Sigmoid colon (tissue), 4 donors: ENCODE data around the gene NEO1.

Experiments used
- CTCF ChIP-seq, 4 experiments: fragments of 450-650 bp in 3 of 4; fragments of 200-600 bp in 1 of 4; IDR thresholded peaks; one replicate each; pipeline ENCODE4 v1.5.1; 2016 to 2019; ENCODE audit warnings: antibody characterized with exemption in 4 of 4, mild to moderate bottlenecking in 3 of 4, moderate library complexity in 2 of 4
- EP300 ChIP-seq, 4 donors: sonication (generic); formaldehyde crosslinking; IDR thresholded peaks; one replicate each; pipeline ENCODE4 v1.6.1; 2017; ENCODE audit warnings: antibody characterized with exemption in 4 of 4
- POLR2A ChIP-seq, 2 donors: fragments of 450-650 bp; IDR thresholded peaks; one replicate each; pipeline ENCODE4 v1.6.1; 2016; ENCODE audit warnings: antibody characterized with exemption in 2 of 2, mild to moderate bottlenecking in 2 of 2, moderate library complexity in 2 of 2
- POLR2AphosphoS5 ChIP-seq, 4 donors: sonication (generic); formaldehyde crosslinking; IDR thresholded peaks; one replicate each; pipeline ENCODE4 v1.6.1; 2017; ENCODE audit warnings: antibody characterized with exemption in 4 of 4

- TF ChIP-seq POLR2AphosphoS5 (IDR thresholded peaks at IDR 0.05) (no peak), CTCF (IDR thresholded peaks at IDR 0.05) (no peak), POLR2A (IDR thresholded peaks at IDR 0.05) (no peak), EP300 (IDR thresholded peaks at IDR 0.05) (no peak)
Measured at GRCh38 chr15:73303636-73304035, 251.4 kb downstream of the NEO1 start.
